HG03045 (cell line): ENCODE measurements around the gene FBLN2.

Experiments used
- ATAC-seq: cut with Tn5 transposase; IDR thresholded peaks from one replicate; pipeline ENCODE4 v1.9.1; 2021; ENCODE audit warnings: mild to moderate bottlenecking, moderate library complexity; ENCODE audit not compliant: unreplicated experiment

The FBLN2 gene

DNA sequence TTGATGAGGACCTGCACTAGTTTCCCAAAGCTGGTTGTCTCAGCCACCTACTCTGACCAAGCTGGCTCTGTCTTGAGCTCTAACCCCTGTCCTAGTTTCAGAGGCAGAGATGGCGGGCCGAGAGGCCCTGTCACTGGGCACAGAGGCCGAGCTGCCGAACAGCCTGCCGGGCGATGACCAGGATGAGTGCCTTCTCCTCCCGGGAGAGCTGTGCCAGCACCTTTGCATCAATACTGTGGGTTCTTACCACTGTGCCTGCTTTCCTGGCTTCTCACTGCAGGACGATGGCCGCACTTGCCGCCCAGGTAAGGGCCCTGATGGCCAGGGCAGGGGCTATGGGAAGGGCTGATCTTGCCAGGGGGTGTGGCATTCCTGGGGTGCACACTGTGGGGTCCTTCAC is 69.1 kb downstream of the FBLN2 start:
- no peak for ATAC-seq

DNA sequence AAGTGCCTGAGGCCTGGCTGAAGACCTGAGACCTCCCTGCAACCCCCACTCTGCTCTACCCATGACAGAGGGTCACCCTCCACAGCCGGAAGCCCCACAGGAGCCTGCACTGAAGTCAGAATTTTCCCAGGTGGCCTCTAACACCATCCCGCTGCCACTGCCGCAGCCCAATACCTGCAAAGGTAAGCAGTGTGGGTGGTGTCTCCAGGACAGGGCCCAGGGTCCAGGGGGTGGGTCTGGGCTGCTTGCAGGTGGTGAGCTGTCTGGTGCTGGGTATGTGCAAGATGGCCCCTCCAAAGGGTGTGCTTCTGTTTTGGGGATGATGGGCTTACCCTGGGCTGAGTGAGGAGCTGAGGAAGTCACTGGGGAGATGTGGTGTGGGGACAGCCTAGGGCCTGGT is 69.9 kb downstream of the FBLN2 start:
- ATAC-seq: no peak

DNA sequence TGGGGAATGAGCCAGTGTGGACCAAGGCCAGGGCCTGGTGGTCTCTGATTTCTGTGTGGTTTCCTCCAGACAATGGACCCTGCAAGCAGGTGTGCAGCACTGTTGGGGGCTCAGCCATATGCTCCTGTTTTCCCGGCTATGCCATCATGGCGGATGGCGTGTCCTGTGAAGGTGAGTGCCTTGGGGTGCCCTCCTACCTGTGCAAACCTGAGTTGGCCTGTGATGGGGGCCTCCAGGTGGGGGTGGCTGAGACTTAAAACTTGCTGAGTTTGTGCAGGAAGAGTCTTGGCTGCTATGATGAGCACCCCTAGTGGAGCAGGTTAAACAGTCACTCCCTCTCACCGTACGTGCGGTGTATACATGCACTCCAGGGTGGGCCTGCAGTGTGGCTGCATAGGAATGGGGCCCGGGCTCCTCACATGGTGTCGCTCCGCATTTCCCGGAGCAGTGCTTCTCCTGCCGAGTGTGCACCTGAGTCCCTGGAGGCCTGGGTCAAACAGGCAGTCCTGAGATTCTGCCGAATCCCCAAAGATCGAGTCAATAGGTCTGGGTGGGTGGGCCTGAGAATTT is 70.8 kb downstream of the FBLN2 start:
- no peak for ATAC-seq

DNA sequence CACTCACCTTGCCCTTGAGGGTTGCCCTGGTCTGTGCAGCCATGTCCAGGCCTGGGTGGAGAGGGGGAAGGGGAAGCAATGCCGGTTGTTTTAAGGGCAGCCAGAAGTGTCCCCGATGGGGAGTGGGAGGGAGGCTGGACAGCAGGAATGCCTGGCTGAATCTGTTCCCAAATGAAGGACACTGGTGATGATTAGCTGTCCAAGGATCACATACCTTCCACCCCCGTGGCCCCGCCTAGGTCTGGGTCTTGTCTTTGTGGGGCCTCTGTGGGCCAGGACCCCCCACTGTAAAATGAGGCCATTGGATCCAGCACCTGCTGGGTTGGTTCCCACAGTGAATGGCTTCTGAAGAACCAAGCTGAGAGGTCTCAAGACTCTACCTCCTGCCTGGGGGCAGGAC is 71.4 kb downstream of the FBLN2 start:
- ATAC-seq: no peak

DNA sequence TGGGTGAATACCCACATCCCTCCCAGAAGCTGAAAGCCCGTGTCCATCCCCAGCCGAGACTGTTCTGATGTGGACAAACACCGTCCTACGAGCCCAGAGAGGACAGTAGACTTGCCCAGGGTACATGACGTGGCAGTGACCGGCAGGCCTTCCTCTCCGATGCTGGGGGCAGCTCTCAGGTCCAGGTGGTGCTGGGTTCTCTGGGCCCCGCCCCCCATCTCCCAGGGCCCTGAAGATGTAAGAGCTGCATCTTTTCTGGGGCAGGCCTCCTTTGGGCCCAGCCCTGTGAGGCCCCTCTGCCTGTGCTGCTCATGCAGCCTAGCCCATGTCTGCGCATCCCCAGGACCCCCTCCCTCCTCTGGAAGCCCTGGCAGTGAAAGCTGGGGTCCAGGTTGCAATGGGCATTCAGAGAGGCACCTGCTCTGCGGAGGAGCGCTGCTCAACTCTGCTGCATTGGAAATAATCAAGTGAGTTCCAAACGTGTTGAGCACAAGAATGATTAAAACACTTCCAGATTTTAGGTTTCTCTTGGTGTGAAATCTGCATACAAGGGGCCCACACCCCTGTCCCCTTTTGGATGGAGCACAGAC is 71.9 kb downstream of the FBLN2 start:
- no peak for ATAC-seq

DNA sequence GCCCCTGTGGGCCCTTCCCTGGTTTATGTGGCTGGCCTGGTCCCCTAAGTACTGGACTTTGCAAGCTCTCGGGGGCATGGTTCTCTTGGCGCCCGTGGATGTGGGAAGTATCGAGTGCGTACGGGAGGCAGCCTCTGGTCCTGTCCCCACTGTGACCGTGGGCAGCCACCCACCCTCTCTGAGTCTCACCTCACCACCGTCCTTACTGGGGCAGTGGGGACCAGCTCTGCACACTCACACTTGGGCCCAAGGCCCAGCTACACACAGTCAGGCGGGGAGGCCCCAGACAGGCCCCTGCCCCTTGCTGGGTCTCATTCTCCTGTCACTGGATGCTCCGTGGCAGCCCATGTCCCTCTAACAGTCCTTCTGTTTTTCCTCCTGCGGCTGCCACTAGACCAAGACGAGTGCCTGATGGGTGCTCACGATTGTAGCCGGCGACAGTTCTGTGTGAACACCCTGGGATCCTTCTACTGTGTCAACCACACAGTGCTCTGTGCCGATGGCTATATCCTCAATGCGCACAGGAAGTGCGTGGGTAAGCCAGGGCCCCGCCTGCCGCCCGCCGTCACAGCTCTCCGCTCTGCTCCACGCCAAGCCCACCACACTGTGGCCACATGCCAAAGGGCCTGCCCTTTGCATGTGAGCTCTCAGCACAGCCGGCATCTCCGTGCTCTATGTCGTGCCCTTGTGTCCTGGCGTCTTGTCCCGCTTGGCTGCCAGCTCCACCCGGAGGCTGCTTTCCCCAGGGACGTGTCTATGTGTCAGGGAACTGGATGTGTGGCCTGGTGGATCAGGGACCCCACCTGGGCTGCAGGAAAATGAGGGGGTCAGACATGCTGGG is 72.7 kb downstream of the FBLN2 start:
- ATAC-seq: no peak

DNA sequence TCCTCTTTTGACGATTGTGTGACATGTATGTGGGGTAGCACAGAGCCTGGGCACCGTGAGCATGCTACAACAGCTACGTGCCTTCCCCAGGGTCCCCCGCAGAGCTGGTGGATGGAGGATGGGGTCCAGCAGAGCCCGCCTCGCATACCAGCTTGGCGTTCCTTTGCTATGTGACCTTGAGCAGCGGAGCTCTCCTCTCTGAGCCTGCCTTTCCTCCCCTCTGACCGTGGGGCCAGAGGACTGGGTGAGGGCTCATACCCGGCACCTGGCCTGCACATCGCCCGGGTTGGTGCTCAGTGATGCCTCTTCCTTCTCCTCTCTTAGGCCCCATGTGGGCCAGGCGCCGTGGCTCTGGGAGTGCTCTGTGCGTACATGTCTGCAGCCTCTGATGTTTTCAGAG is 73.4 kb downstream of the FBLN2 start:
- ATAC-seq: no peak

DNA sequence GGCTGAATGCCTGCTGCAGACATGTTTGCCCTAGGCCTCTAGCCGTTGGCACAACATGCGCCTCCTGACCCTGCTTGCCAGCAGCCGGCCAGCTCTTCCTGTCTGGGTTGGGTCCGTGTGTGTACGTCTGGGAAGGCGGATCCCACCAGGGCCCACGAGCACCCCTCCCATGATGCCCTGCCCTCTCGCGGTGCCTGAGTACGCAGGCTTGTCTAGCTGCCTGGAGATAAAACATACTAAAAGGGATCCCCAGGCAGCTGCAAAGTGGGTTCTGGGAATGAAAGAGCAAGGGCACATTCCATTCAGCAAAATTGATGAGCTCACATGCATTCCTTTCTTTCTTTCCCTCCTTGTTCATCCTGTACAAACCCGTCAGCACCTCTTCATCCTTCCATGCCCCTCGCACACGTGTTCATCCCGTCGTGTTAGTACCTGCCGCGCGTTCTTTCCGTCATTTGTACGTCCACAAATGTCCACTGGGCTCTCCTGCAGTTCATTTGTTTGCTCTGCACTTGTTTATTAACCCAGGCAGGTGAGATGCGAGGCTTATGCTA is 74.3 kb downstream of the FBLN2 start:
- no peak for ATAC-seq

DNA sequence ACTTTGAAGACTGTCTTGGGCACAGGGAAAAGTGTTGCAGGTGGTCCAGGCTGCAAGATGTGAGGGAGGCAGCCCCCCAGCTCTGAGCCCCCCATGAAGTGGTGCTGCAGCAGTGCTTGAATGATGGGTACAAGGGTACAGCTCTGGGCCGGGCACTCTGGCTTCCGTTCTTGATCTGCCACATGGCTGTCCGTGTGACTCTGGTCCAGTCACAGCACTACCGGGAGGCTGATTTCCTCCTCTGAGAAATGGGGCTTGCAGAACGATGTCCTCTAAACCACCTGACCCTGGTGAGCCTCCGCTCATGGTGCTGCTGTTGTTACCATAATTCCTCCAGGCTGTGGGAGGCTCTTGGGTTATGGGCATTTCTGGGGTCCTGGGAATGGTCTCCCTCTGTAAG is 75.1 kb downstream of the FBLN2 start:
- no peak for ATAC-seq

DNA sequence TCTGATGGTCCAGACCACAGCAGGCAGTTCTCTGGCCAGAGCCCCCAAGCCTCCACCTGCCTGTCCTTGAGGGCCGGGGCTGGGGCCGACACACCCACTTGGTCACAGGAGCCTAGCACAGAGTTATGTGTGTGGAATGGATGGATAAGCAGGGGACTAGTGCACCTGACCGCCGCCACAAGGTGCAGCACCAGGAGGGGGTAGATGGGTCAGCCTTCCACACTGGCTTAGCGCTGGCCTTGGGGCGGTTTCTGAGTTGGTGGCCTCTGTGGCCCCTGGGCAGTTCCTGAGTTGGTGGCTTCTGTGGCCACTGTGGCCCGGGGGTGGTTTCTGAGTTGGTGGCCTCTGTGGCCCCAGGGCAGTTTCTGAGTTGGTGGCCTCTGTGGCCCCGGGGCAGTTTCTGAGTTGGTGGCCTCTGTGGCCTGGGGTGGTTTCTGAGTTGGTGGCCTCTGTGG is 75.8 kb downstream of the FBLN2 start:
- ATAC-seq: no peak

DNA sequence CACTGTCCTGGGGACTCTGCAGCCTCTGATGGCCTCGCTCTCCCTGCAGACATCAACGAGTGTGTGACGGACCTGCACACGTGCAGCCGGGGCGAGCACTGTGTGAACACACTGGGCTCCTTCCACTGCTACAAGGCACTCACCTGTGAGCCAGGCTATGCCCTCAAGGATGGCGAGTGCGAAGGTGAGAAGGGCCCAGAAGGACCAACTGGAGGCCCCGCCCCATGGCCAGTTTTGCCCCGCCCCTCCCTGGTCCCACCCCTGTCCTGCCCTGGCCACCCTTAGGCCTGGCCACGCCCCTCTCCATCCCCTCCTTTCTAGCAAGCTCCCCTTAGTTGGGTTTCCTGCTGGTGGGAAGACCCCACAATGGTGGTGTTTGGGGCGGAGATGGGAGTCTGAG is 77.5 kb downstream of the FBLN2 start:
- no peak for ATAC-seq

DNA sequence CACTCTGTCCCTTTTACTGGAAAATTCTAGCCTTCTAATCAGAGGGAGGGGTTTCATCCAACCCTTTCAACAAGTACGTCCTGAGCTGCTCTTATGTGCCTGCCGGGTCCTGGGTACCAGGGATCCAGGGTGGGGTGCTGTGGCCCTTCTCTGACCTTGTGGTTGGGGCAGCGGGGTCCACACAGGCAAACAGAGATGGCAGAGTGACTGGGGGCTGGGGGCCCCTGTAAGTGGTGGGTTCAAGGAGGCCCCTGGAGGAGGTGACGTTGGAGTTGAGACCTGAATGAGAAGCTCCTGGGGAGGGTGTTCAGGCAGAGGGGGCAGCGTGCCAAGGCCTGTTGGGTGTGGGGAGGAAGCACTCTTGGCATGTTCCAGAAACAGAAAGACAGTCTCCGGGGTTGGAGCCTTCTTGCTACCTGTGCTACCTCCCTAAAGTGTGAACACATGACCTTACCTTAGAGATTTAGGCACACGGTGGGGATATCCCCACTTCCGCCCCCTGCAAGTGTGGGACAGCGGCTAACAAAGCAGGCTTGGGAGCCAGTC is 78.1 kb downstream of the FBLN2 start:
- ATAC-seq: no peak

DNA sequence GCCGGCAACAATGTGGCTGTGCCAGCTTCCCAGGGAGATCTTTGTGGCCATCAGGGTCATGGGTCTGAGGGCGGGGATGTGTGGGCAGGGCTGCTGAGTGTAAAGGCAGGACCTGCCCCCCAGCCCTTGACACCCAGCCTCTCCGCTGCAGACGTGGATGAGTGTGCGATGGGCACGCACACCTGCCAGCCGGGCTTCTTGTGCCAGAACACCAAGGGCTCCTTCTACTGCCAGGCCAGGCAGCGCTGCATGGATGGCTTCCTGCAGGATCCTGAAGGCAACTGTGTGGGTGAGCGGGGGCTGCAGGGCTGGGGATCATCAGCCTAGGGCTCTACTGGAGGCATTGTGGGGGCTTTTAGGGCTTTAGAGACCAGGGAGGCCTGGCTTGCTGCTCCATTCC is 78.8 kb downstream of the FBLN2 start:
- no peak for ATAC-seq

DNA sequence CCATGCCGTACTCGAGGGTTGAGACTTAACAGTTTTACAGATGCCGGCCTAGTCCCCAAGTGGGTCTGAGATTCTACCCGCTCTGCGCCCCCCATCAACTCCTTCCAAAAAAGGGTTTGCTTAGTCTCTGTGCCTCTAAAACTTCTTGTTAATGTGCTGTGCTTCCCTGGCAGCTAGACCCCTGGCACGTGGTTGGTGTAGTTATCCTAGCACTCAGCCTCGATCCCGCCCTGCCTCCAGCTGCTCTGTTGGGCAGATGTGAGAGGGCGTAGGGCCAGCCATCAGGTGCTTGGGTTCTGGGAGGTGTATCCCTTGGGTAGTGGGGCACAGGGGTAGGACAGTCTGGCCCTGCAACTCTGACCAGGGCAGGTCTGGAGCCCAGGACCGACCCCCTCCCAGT is 79.5 kb downstream of the FBLN2 start:
- ATAC-seq: no peak

DNA sequence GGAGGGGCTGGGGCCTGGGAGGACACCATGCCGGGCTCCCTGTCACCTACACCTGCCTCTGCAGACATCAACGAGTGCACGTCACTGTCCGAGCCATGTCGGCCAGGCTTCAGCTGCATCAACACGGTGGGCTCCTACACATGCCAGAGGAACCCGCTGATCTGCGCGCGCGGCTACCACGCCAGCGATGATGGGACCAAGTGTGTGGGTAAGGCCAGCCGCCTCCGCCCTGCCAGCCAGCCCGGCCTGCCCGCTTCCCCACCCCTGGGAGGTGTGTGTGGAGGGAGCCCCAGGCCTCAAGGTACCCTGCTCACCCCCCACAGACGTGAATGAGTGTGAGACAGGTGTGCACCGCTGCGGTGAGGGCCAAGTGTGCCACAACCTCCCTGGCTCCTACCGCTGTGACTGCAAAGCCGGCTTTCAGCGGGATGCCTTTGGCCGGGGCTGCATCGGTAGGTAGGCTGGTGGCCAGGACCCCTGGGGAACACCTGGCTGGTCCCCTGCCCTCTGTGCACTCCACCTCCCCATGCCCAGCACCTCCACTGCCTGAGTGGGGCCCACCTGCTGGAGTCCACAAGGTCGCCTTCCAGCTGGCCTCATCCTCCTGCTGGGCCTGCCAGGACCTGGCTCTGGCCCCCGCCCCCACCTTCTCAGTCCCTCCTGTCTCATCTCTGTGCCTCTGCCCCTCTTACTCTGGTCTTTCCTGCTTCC is 80.1 kb downstream of the FBLN2 start:
- ATAC-seq: no peak

DNA sequence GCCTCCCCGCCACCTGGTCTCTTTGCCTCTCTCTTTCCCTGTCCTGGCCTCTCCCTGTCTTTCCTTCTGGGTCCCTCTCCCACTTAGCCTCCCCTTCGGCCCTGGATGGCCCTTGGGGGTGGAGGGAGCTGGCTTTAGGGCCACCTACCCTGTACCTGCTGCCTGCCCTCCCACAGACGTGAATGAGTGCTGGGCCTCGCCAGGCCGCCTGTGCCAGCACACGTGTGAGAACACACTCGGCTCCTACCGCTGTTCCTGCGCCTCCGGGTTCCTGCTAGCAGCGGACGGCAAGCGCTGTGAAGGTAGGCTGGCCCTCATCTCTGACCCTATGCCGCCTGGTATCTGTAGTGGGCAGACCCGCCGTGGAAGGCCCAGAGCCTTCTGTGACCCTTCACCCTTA is 80.7 kb downstream of the FBLN2 start:
- no peak for ATAC-seq

DNA sequence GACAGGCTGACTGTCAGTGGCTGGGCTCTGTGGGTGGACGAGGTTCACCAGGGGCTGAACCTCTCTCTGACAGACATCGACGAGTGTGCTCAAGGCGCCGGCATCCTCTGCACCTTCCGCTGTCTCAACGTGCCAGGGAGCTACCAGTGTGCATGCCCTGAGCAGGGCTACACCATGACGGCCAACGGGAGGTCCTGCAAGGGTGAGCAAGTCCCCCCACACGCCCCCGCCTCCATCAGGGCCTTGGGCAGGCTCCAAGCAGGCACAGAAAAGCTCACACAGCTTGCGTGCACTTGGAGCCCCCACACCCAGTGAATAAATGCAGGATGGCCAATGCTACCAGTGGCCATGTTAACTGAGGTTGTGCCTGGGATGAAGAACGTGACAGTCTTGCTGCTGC is 82.3 kb downstream of the FBLN2 start:
- no peak for ATAC-seq

DNA sequence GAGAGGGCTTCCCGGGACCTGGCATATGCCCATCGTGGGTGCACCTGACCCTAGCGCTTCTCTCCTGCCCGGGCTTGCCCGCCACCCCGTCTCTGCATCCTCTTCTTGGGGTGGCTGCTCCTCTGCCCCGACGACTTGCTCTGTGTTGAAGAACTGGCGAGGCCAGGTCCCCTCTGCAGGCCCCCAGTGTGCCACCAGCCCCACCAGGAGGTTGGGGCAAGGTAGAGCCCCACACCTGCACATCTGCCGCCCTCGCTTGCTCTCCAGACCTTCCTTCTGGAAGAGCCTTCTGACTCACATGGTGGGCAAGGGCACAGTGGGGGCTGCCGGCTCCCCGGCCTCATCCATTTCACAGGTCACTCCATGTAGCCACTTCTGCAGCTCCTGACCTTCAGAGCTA is 84.3 kb downstream of the FBLN2 start:
- no peak for ATAC-seq

DNA sequence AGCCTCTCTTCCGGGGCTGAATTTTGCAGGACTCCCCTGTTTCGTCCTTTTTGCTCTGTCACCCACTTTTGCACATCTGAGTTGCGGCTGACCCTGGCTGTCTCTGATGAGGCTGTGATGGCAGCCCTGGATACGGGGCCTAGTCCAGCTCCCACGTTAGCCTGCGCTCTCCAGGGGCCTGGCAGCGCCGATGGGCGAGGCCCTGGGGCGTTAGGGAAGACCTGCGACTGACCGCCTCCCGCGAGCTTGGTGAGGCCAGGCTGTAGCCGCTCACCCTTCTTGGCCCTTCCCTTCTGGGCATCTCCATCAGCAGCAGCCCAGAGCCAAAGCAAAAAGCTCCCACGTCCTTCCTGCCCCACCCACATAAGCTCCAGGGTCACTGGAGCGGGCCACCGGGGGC is 85.2 kb downstream of the FBLN2 start:
- ATAC-seq: no peak

DNA sequence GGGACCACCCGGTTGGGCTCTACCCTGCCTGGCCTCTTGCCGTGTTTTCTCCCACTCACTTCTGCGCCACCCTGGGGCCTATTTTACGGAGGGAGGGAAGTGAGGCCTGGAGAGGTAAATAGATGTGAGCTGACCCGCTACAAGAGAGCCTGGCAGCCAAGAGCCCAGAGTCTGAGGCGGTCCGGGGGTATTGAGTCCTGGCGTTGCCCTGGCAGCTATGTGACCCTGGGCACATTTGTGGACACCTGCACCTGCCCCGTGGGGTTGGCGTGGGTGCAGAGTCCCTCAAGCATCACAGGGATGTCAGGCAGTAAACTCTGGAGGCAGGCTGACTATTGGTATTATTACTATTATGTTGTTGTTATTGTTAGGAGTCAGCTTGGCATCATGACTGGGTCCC is 85.7 kb downstream of the FBLN2 start:
- ATAC-seq: no peak

DNA sequence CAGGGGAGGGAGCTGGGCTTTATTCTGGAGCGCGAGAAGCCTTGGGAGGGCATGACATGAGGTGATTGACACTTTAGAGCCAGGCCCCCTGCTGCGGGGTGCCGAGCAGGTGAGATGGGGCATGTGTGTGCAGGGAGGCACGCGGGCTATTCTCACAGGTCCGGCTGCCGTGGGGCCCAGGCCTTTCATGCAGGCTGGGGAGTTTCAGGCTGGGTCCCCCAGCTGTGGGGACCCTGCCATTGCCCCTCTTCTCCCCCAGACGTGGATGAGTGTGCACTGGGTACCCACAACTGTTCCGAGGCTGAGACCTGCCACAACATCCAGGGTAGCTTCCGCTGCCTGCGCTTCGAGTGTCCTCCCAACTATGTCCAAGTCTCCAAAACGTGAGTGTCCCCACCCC is 87.3 kb downstream of the FBLN2 start:
- no peak for ATAC-seq
